Stimulated activated naive CD4-positive, alpha-beta T cell (primary cell): ENCODE data around the gene RPTOR.

ENCODE experiments used
- DNase-seq, 6 experiments: peaks; one replicate each; lab custom pipeline; 2025; lab: John Stamatoyannopoulos, UW

The RPTOR gene

DNA sequence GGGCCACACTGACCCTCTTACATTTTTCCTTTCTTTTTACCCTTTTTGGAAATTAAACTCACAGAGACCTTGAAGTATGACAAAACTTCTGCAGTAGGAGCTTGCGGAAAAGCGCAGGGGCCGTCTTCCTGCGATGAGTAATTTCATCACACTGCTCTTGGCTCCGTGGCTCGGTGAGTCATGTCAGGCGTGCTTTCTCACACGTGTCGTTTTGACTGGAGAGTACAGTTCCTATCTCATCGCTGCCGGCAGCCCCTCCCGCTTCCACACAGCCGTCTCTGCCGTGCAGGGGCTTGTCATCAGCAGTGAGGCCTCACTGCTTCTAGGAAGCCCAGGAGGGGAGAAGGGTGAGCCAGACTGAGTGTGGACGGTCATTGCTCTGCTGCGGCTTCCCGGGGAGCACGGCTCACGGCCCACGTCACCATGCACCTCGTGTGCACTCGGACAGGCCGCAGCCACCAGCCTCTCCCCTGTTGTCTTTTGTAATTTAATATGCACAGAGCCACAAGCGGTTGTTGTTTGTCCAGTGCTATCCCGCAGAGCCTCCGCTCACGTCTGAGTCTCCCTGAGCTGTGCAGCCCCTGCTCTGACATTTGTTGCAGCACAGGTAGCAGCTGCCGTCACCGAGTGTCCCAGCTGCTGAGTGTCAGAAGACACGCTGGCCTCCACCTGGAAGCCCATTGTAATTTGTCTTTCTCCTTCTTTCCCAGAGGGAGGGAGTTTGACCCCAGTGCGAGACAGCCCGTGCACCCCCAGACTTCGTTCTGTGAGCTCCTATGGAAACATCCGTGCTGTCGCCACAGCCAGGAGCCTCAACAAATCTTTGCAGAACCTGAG lies 347.6 kb downstream of the RPTOR start:
- DNase-seq, result peak; percentile 17 to 59 (median 36)

DNA sequence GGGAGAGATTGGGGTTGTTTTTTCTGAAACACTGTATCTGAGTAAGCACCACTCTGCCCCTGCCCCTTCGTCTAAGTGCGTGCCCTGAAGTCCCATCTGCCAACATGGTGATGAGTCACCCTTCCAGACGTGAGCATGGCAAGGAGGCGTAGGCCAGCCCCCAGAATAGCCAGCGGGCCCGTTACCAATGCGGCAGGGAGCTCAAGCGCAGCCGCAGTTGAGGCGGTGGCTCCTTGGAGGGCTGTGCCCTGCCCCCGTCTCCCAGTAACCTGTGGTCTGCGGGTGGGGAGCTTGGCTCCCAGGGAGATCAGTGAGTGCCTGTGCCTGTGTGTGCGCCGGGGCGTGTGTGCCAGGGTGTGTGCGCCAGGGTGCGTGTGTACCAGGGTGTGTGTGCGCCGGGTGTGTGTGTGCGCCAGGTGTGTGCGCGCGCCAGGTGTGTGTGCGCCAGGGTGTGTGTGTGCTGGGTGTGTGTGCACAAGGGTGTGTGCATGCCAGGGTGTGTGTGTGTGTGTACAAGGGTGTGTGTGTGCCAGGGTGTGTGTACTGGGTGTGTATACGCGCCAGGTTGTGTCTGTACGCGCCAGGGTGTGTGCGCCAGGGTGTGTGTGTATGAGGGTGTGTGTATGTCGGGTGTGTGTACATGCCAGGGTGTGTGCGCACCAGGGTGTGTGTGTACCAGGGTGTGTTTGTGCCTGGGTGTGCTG lies 348.4 kb downstream of the RPTOR start:
- DNase-seq, result no peak

DNA sequence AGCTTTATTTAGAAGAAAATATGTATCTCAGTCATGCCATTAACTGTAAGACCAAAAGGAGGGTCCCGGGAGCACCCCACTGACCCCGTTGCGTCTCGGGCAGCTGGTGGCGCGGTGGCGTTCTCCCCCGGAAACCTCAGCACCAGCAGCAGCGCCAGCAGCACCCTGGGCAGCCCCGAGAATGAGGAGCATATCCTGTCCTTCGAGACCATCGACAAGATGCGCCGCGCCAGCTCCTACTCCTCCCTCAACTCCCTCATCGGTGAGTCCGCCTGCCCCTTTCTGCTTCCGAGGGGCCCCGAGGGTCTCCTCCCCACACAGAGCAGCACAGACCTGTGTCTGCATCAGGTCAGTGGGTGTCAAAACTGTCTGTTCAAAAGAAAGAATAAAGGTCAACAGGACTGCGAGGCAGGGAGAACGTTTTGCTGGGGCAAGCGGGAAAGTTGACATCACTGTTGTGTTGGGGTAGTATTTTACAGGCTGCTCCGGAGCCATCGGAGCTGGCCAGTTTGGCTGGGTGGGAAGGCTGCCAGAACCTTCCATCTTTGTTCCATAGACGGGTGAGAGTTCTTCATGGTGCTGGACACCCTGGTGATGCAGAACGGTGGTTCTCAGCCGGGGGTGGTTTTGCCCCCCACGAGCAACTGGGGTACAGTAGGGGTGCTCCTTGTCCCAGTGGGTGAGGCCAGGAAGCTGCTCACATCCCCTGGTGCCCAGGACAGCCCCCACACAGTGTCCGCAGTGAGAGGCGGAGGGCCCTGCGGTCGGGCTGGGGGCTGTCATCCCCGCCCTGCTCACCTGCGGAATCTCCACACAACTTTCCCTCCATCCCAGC lies 349.2 kb downstream of the RPTOR start:
- DNase-seq, result no peak

DNA sequence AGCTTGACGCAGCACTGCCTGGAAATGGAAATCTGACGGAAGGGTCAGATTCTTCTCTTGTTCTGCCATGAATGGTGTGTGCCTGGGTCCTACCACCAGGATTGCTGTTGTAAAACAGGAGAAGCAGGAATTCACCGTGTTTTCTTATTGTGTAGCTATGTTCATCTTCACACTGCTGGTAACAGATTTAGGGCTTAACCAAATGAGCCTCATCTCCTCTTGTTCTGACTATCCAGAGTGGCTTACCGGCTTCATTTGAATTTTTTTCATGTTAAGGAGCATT lies 349.7 kb downstream of the RPTOR start:
- no peak for DNase-seq

DNA sequence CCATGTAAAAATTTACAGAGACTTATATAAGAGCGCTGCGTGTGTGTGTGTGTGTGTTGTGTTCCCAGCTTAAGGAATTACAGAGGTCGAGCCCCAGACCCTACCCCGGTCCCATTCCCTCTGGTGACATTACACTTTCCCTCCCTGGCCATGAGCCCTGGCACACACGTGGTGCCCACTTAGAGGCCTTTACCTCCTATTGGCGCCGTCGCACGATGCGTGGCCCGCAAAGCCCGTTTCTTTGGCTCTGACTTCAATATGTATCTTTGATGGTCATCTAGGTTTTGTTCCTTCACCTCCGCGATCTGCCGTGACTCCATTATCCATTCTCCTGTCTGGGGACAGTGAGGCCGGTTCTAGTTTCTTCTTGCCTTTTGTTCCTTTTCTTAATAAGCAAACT lies 350.1 kb downstream of the RPTOR start:
- DNase-seq, result no peak

DNA sequence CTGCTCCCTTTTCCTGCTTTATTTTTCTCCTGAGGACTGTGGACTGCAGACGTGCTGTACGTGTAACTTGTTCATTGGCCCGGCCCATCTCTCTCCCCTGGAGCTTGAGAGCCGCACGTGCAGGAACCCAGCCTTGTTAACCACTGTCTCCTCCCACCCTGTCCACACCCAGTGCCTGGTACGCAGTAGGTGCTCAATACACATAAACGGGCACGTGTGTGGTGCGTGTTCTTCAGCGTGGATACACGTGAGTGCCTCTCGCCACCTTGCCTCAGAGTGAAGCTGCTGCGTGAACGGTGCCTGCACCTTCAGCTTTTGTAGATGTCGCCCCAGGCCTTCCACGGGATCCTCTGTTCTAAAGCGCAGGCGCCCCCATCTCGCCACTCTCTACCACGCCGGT lies 350.7 kb downstream of the RPTOR start:
- no peak for DNase-seq

DNA sequence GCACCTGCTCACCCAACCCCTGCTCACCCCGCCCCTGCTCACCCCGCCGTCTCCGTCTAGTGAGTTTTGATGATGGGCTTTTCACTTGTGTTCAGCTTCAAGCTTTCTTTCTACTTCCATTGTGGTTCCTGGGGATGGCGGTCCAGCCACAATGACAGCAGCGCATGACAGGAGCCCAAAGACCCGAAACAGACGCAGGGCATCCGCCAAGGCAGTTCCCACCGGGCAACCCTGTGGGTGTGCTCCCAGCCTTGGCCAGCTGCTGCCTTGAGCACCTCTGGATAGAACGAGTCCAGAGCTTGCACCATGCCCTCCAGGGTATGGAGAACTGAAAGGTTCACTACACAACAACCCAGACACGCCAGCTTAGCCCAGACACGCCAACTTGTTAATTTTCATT lies 354.1 kb downstream of the RPTOR start:
- no peak for DNase-seq

DNA sequence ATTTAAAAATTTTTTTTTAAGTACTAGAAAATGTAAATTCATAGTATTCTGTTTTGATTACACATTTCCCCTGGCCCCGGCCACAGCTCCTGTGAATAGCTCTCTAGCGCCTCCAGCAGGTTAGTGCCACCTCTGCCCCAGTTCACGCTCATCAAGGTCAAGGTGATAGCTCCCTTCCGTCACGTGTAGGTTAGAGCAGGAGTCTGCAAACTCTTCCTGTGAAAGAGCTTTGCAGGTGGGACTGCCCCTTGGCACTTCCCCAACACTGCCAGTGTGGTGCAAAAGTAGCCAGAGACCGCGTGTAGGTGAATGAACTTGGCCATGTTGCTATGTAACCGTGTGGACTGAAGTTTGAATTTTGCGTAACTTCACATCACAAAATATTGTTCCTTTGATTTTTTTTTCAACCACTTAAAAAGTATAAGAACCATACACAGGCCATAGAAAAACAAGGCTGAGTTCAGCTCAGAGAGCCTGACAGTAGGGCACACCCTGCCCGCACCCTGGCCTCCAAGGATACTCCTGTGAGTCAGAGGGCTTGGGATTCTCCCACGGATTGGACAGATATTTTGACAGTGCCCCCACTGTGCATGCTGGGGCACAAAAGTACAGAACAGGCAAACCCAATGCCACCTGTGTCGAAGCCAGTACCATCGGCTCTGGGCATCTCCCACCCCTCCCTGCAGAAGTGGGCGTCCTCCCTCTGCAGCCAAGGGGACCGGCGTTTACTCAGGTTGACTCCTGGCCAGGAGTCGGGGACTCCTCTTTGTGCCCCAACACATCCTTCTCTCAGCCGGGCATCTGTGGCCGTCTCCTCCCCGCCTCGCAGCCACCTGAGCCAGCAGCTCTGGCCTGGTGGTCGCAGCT lies 355.0 kb downstream of the RPTOR start:
- peak; percentile 56 to 79 (median 68) for DNase-seq

DNA sequence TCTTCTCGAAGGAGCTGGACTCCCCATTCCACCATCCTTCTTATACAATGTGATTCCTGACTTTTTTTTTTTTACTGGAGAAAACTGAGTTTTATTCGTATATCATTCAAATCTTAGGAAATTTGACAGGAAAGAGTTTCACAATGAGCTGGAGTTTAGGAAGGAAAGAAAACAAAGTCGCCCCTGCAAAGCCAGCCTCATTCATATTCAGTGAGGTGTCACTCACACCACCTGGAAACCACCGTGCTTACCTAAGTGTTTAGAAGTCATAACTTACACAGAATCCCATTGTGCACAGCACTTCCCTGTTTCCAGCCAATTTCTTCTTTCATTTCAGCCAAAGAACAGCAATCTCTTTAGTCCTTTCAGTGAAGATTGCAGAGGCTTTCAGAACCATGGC lies 356.7 kb downstream of the RPTOR start:
- no peak for DNase-seq

DNA sequence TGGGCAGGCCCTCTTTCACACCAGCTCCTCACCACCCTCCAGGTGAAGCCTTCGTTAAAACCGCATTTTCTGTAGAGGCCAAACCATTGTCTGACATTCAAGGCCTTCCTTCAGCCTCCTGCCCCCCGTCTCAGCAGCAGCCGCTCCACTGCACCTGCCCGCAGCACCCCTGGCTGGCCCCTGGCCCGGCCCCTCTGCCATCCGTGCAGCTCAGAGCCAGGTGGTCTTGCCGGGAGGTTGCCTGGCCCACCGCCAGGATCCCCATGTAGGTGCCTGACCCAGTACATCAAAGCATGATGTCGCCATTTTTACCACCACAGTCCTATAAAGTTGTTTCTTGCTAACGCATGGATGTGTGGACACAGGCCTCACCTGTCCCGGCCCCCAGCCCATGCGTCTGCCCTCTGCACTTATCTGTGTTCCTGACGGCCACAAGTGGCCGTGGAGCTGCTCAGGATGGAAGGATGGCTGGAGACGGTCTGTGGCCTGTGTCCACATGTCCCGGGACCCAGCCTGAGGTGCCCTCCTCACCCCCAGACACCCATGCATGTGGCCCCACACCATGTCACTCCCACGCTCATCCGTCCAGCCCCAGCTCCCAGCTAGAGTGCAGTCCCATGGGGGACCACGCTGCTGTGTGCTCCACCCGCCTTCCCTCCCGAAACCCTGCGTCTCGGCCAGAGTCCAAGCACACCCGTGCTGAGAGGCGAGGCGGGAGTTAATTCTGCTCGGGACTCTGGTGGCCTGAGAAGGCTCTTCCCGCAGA lies 357.7 kb downstream of the RPTOR start:
- DNase-seq, result no peak

DNA sequence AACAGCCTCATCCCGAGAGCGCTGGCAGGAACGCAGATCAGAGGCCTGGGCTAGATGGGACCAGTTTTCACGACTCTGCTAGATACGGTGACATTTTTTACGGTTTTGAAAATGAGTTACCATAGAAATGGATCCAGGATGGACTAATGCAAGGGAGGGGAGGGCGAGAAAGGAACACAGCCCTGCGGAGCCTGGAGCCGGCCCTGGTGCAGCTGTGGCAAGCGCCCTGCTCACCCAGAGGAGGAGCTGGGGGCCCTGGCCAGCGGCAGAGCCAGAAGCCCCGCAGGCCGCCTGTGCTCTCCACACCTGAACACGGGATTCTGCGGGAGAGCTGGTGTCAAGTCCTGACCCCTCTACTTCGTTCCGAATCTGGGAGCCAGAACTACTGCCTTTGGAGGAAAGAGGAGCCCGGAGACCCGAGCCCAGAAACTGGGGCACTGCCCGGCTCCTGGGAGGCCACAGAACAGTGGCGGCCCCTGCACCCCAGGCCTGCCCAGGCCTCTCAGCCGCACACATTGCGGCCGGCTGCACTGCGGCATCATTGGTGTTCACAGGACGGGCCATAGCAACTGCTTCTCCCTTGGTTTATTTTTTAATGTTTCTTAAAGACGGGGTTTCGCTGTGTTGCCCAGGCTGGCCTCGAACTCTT lies 358.4 kb downstream of the RPTOR start:
- DNase-seq, result no peak

DNA sequence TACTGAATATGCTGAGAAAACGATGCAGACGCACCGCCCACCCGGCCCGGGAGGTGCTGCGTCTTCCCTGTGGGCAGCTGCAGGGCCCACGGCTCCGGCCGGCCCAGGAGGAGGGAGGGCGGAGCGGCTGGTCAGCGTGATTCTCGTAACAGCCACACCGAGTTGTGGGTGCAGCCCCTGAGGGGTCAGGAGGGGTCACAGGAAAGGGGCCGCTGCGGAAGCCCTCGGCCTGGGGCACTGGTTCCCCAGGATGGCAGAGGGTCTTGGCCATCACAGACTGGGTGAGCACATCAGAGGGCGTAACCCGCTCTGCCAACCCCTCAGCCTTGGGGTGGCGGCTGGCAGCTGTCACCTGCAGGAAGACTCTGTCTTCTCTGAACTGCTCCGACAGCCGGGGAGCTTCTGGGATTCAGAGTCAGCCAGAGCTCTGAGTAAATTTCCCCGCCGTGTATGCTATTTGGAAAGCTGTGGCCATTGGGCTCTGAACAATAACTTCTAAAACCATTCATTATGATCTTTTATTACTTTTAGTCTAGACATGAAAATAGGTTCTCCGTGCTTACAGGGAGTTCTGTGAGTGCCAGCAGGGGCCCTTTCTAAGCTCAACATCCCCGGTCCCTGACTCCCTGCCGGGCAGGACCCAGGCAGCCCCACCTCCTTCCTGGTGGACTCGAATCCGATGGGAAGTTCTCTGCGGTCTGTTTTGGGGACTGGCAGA lies 359.6 kb downstream of the RPTOR start:
- DNase-seq, result no peak

DNA sequence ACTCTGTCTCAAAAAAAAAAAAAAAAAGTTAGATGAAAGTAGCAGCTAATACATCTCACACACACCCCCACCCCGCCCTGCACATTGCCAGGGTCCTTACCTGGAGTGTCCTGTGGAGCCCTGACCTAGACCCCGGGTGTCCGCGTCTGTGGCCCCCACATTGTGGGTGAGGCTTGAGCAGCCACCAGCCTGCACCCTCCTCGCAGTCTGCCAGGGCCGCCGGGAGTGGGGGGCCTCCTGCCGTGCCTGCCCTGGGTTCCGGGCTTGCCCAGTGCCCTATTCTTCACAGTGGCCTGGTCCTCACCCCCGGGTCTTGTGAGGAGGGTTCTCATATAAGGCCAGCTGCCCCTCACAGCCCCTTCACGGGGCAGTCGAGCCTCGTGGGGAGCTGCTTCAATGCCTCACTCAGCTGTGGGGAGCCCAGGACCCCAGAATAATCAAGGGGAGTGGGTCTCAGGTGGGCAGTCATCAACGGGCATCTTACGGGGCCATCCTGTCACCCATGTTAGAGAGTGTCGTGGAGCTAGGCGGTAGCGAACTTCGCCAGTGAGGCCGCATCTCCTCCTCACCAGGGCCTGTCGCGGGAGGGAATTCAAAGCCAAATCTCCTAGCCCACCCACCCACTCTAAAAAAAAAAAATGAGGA lies 361.1 kb downstream of the RPTOR start:
- DNase-seq, result no peak

DNA sequence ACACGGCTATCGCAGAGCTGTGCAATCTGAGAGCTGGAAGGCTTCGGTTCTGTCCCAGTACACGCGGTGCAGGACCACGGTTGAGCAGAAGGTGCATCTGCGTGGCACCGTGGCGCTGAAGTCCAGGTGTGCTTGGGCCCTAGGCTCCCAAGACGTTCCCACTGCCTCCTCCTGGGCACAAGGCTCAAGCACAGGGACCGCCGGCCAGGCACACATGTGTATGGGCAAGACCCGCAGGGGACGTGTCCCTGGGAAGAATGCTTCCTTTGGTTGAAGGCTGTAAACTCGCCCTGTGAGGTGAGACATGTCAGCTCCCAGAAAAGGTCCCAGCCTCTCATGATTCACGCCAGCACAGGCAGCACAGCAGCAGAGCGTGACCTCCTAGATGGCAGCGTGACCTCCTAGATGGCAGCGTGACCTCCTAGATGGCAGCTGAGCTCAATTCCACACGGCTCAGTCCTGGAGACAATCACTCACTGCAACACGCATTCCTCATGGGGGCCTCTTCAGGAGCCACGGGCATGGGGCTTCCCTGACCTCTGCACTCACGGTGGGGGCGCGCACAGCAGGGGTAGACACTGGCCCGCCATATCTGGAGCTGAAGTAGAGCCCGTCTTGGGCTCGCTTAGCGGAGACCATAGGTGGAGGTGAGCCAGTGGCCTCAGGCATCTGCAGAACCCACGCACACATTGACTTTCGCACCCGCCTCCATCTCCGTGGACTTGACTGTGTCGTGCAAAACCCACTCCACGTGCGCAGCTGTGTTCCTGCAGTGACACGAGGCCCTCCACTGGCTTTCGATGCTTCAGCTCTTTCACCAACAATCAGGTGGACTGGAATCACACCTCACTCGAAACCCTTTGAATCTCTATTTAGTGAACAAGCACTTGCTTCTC lies 362.0 kb downstream of the RPTOR start:
- no peak for DNase-seq

DNA sequence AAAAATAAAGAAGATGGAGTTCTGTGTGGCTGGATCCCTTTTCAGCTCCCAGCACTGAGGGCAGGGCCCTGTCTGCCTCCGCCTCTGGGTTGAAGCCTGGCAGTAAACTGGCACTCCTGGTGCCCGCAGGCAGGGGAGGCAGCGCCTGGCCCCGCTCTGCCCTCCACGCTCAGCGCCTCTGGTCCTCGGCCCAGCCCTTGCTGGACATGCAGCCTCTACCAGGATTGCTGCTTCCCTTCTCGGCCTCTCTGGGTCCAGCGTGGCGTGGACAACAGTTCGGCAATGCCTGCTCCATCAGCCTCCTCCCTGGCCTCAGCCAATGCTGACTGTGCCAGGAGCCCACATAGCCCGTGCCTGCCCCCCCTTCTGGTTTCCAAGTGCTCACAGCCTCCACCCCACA lies 362.6 kb downstream of the RPTOR start:
- no peak for DNase-seq

DNA sequence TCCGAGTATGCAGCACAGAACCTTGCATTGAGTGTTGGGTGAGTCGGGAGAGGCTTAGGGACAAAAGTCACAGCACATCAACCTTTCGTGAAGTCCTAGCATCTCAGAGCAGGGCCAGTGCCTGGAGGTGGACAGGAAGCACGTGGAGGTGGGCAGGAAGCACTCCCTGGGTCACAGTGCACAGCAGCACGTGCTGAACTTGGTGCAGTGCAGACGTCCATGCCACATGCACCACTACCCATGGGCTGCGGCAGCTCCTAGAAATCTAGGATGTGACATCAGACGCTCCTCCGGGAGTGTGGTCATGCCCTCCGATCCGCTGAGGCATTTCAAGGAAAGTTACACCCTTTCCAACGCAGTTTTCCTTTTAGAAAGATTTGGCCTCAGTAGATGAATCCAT lies 363.6 kb downstream of the RPTOR start:
- DNase-seq, result no peak

DNA sequence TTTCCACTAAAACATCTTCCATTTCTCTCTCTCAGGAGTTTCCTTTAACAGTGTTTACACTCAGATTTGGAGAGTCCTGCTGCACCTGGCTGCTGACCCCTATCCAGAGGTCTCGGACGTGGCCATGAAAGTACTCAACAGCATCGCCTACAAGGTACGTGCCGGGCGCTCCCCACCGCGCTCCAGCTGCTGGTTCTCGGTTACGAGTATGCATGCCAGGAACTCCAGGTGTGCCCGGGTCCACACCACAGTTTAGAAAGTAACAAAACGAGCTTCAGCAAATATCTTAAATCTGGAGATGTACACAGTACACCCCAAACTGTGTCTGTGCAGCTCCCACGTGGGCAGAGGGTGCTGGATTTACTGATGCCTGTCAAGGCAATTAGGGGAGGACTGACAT lies 364.1 kb downstream of the RPTOR start:
- DNase-seq, result no peak

DNA sequence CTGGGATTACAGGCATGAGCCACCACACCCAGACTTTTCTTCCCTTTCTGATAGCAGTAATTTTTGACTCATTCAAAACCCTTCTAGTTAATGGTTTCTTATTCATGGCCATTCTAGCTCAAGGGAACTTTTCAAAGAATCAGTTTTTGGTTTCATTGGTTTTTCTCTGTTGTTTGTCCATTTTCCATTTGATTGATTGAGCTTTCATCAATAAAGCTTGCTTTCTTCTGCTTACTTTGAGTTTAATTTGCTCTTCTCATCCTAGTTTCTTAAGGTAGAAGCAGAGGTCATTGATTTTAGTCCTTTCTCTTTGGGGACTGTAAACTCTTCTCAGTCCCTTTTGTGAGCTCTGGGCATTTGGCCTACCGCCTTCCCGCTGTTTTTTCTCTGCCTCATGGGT lies 365.0 kb downstream of the RPTOR start:
- DNase-seq, result no peak
